ENCODE results near the gene FAT1.

- TF ChIP-seq FOXM1 (IDR thresholded peaks at IDR 0.05; ENCODE audit: borderline replicate concordance, low read depth) (no peak), USF1 (IDR thresholded peaks at IDR 0.05) (no peak), TEAD4 (IDR thresholded peaks at IDR 0.05) (no peak), TAF1 (IDR thresholded peaks at IDR 0.05; ENCODE audit: low read depth) (no peak), REST (IDR thresholded peaks at IDR 0.05; ENCODE audit: low read depth) (no peak), EGR1 (IDR thresholded peaks at IDR 0.05) (no peak), ZBTB7A (IDR thresholded peaks at IDR 0.05; ENCODE audit: low read depth) (no peak), MAX (IDR thresholded peaks at IDR 0.05) (no peak), RAD21 (IDR thresholded peaks at IDR 0.05; ENCODE audit: low read depth) (no peak)
These were observed 75.8 kb downstream of the FAT1 start for GRCh38 chr4:186647821-186648220.
